ENCODE results near the gene LRCH3. TPM values are rescaled to one million over a fixed set of nuclear protein-coding genes. Genes with fewer than 3 reads are reported as not detected.

LRCH3 gene
- 13.1 and 16.3 TPM in 2 replicates for total RNA-seq

GRCh38 chr3:197791113-197791891 is at the start of gene LRCH3:
TSS of gene LRCH3 (plus strand) at chr3:197791254. CDS start at chr3:197791279, 25 bp downstream.

GRCh38 chr3:197749601-197750395 is 41.3 kb upstream of the LRCH3 start, which contains the start of gene FYTTD1:
TSS of gene FYTTD1 (plus strand) at chr3:197749883. CDS start at chr3:197749972, 89 bp downstream.

Other genes with a start within 250 kb of the LRCH3 start
- 4.2 and 5.2 TPM in 2 replicates for gene BDH1, start 235.3 kb upstream of the LRCH3 start, total RNA-seq
- gene RUBCN, start 54.4 kb upstream of the LRCH3 start, total RNA-seq, result 18.2 and 39.0 TPM in 2 replicates
- gene FYTTD1, start 41.4 kb upstream of the LRCH3 start, total RNA-seq, result 41.6 and 48.7 TPM in 2 replicates
- gene RPL35A, start 158.9 kb downstream of the LRCH3 start, total RNA-seq, result 741 and 848 TPM in 2 replicates
- 2.8 and 3.7 TPM in 2 replicates for gene LMLN, start 169.0 kb downstream of the LRCH3 start, total RNA-seq

All from mammary microvascular endothelial cell (primary cell).